H1 (cell line): ENCODE measurements around the gene RAB8B. TPM values are rescaled to one million over a fixed set of nuclear protein-coding genes. Genes with fewer than 3 reads are reported as not detected.

ENCODE experiments used
- CTCF ChIA-PET: fragments of 300-600 bp; sonication (Branson Sonifier 250); formaldehyde crosslinking; loops from one replicate; lab custom pipeline; 2021; ENCODE audit not compliant: partially characterized antibody; lab: Charles Lee
- POLR2A ChIA-PET: fragments of 300-600 bp; sonication (Branson Sonifier 250); formaldehyde crosslinking; loops from one replicate; lab custom pipeline; 2021; ENCODE audit warnings: inconsistent platforms; ENCODE audit not compliant: partially characterized antibody; lab: Charles Lee
- DNase-seq, 2 experiments: peaks; one replicate each; pipeline versions ENCODE4 v3.0.0 to v3.0.0-alpha.2; 2010 to 2022; ENCODE audit warnings: low spot score in 2 of 2, low read depth in 1 of 2, mixed read lengths in 1 of 2
- FAIRE-seq: peaks from 2 replicates; lab custom pipeline; 2011; peaks lifted over from hg19 to GRCh38; lab: Jason Lieb, UNC
- H2AFZ ChIP-seq: 2 replicates; pipeline ENCODE4 v1.8.1; 2012; ENCODE audit warnings: low read length, inconsistent platforms
- H2AK5ac ChIP-seq: 2 replicates; pipeline ENCODE4 v1.6.1; 2013; ENCODE audit warnings: low read depth, low read length
- H2BK120ac ChIP-seq: replicated peaks from 2 replicates; pipeline ENCODE3; 2013; ENCODE audit warnings: low read depth, low read length, inconsistent platforms
- H2BK12ac ChIP-seq: 2 replicates; pipeline ENCODE4 v1.6.1; 2013; ENCODE audit warnings: low read depth, low read length
- H2BK15ac ChIP-seq: 2 replicates; pipeline ENCODE4 v1.6.1; 2013; ENCODE audit warnings: low read length
- H2BK20ac ChIP-seq: 2 replicates; pipeline ENCODE4 v1.6.1; 2013; ENCODE audit warnings: low read length
- H2BK5ac ChIP-seq: 2 replicates; pipeline ENCODE4 v1.6.1; 2013; ENCODE audit warnings: low read depth, low read length
- H3K14ac ChIP-seq: 2 replicates; pipeline ENCODE4 v1.6.1; 2013; ENCODE audit warnings: inconsistent platforms; ENCODE audit not compliant: insufficient read length
- H3K18ac ChIP-seq: 2 replicates; pipeline ENCODE4 v1.6.1; 2013; ENCODE audit warnings: low read length; ENCODE audit errors: extremely low read depth
- H3K23ac ChIP-seq: 2 replicates; pipeline ENCODE4 v1.6.1; 2013; ENCODE audit warnings: inconsistent platforms; ENCODE audit not compliant: insufficient read length
- H3K23me2 ChIP-seq: 2 replicates; pipeline ENCODE4 v1.6.1; 2013; ENCODE audit warnings: low read depth, low read length
- H3K27ac ChIP-seq: 2 replicates; pipeline ENCODE4 v1.6.1; 2011; ENCODE audit warnings: low read depth, low read length, inconsistent platforms
- H3K27me3 ChIP-seq, 4 experiments: replicated peaks in 1 of 4; 1 replicate in 1 of 4; 2 replicates in 3 of 4; pipeline versions ENCODE4 v1.6.1 to v1.8.1; 2011 to 2013; ENCODE audit warnings: low read length in 3 of 4, mild to moderate bottlenecking in 3 of 4, inconsistent platforms in 2 of 4, mixed read lengths in 2 of 4, moderate library complexity in 1 of 4; ENCODE audit not compliant: control insufficient read depth in 3 of 4, insufficient read depth in 3 of 4; ENCODE audit errors: extremely low read depth in 1 of 4
- H3K36me3 ChIP-seq, 4 experiments: 2 replicates each; pipeline versions ENCODE4 v1.6.1 to v1.8.1; 2011 to 2013; ENCODE audit warnings: mild to moderate bottlenecking in 4 of 4, low read length in 3 of 4, moderate library complexity in 2 of 4, control low read depth in 1 of 4, inconsistent platforms in 1 of 4; ENCODE audit not compliant: insufficient read depth in 4 of 4, control insufficient read depth in 2 of 4
- H3K4ac ChIP-seq: replicated peaks from 2 replicates; pipeline ENCODE3; 2013; ENCODE audit warnings: low read length, low read depth, mixed read lengths, inconsistent platforms; ENCODE audit not compliant: insufficient read length
- H3K4me1 ChIP-seq, 4 experiments: replicated peaks in 1 of 4; 1 replicate in 1 of 4; 2 replicates in 3 of 4; pipeline versions ENCODE4 v1.6.1 to v1.8.1; 2011 to 2013; ENCODE audit warnings: low read length in 3 of 4, inconsistent platforms in 2 of 4, mixed read lengths in 1 of 4; ENCODE audit not compliant: insufficient read depth in 4 of 4, control insufficient read depth in 3 of 4
- H3K4me2 ChIP-seq, 2 experiments: 2 replicates each; pipeline versions ENCODE4 v1.6.1 to v1.8.1; 2011 to 2013; ENCODE audit warnings: low read depth in 2 of 2, low read length in 2 of 2, control low read depth in 1 of 2, inconsistent platforms in 1 of 2, mild to moderate bottlenecking in 1 of 2; ENCODE audit not compliant: insufficient read depth in 1 of 2
- H3K4me3 ChIP-seq, 4 experiments: fragments of 200-600, 300-600 bp in 1 of 4; sonication (generic), shearing (Covaris generic), sonication (Bioruptor Twin) in 1 of 4; 2 replicates each; pipeline versions ENCODE4 v1.5.1 to v1.8.1; 2011 to 2016; ENCODE audit warnings: low read length in 4 of 4, low read depth in 3 of 4, control low read depth in 2 of 4, inconsistent platforms in 2 of 4, mild to moderate bottlenecking in 2 of 4, mixed read lengths in 1 of 4, moderate library complexity in 1 of 4; ENCODE audit not compliant: insufficient read depth in 2 of 4; ENCODE audit errors: extremely low read depth in 1 of 4
- H3K56ac ChIP-seq: replicated peaks from 2 replicates; pipeline ENCODE3; 2013; ENCODE audit warnings: low read depth, mild to moderate bottlenecking, mixed read lengths, low read length, inconsistent platforms; ENCODE audit not compliant: insufficient read length
- H3K79me1 ChIP-seq: 2 replicates; pipeline ENCODE4 v1.6.1; 2013; ENCODE audit warnings: low read depth, low read length, control low read depth
- H3K79me2 ChIP-seq, 2 experiments: 2 replicates each; pipeline versions ENCODE4 v1.6.1 to v1.8.1; 2012 to 2013; ENCODE audit warnings: low read length in 2 of 2, mild to moderate bottlenecking in 2 of 2, inconsistent platforms in 1 of 2; ENCODE audit not compliant: insufficient read depth in 2 of 2, control insufficient read depth in 1 of 2
- H3K9ac ChIP-seq, 4 experiments: replicated peaks in 1 of 4; 1 replicate in 1 of 4; 2 replicates in 3 of 4; pipeline versions ENCODE4 v1.6.1 to v1.8.1; 2011 to 2013; ENCODE audit warnings: low read depth in 3 of 4, low read length in 3 of 4, control low read depth in 2 of 4, mild to moderate bottlenecking in 2 of 4, moderate library complexity in 2 of 4, inconsistent platforms in 1 of 4; ENCODE audit errors: extremely low read depth in 1 of 4
- H3K9me3 ChIP-seq, 2 experiments: 2 replicates each; pipeline versions ENCODE4 v1.6.1 to v1.8.1; 2012 to 2013; ENCODE audit warnings: mild to moderate bottlenecking in 2 of 2, moderate library complexity in 2 of 2, control low read depth in 1 of 2, inconsistent platforms in 1 of 2, low read depth in 1 of 2, low read length in 1 of 2, mixed read lengths in 1 of 2; ENCODE audit not compliant: insufficient read depth in 2 of 2
- H4K20me1 ChIP-seq, 2 experiments: replicated peaks in 1 of 2; 2 replicates each; pipeline versions ENCODE3 to v1.8.1; 2011 to 2013; ENCODE audit warnings: inconsistent platforms in 2 of 2, low read length in 2 of 2, mild to moderate bottlenecking in 1 of 2; ENCODE audit not compliant: insufficient read depth in 2 of 2, control insufficient read depth in 1 of 2
- H4K5ac ChIP-seq: 2 replicates; pipeline ENCODE4 v1.6.1; 2013; ENCODE audit warnings: low read length, low read depth, mixed read lengths, inconsistent platforms; ENCODE audit not compliant: insufficient read length
- H4K8ac ChIP-seq: 2 replicates; pipeline ENCODE4 v1.8.0; 2013; ENCODE audit warnings: mild to moderate bottlenecking, moderate library complexity, low read length, inconsistent platforms; ENCODE audit not compliant: insufficient read depth; ENCODE audit errors: extremely low read depth
- H4K91ac ChIP-seq: replicated peaks from 2 replicates; pipeline ENCODE3; 2013; ENCODE audit warnings: low read length, mixed read lengths, inconsistent platforms; ENCODE audit not compliant: insufficient read length
- BCL11A ChIP-seq, 2 experiments: IDR thresholded peaks; one replicate each; pipeline ENCODE4 v1.6.1; 2011; ENCODE audit warnings: low read depth in 2 of 2, low read length in 2 of 2, mild to moderate bottlenecking in 2 of 2
- CEBPB ChIP-seq: IDR thresholded peaks from 2 replicates; pipeline ENCODE4 v1.6.1; 2012; ENCODE audit warnings: low read depth, low read length
- CREB1 ChIP-seq: IDR thresholded peaks from 2 replicates; pipeline ENCODE4 v1.6.1; 2012; ENCODE audit warnings: inconsistent platforms
- EP300 ChIP-seq, 2 experiments: IDR thresholded peaks; 1 replicate in 1 of 2; 2 replicates in 1 of 2; pipeline ENCODE4 v1.6.1; 2011 to 2012; ENCODE audit warnings: low read depth in 2 of 2, low read length in 2 of 2, mild to moderate bottlenecking in 2 of 2, borderline replicate concordance in 1 of 2, inconsistent platforms in 1 of 2, moderate library complexity in 1 of 2
- GABPA ChIP-seq: IDR thresholded peaks from 2 replicates; pipeline ENCODE4 v1.6.1; 2011; ENCODE audit warnings: mild to moderate bottlenecking, low read length, moderate library complexity, borderline replicate concordance; ENCODE audit not compliant: insufficient read depth
- GTF2F1 ChIP-seq: IDR thresholded peaks from 2 replicates; pipeline ENCODE4 v1.6.1; 2012; ENCODE audit warnings: low read depth, low read length, improper control_type of control experiment, borderline replicate concordance
- JUND ChIP-seq: IDR thresholded peaks from 2 replicates; pipeline ENCODE4 v1.6.1; 2011; ENCODE audit warnings: mild to moderate bottlenecking, improper control_type of control experiment, low read length
- KDM4A ChIP-seq: IDR thresholded peaks from one replicate; pipeline ENCODE4 v1.7.1; 2012; ENCODE audit warnings: low read depth, mild to moderate bottlenecking, moderate library complexity, low read length, inconsistent platforms; ENCODE audit not compliant: severe bottlenecking
- NANOG ChIP-seq: IDR thresholded peaks from 2 replicates; pipeline ENCODE4 v1.6.1; 2011; ENCODE audit warnings: low read length, low read depth, mild to moderate bottlenecking, inconsistent platforms; ENCODE audit not compliant: insufficient read depth, poor library complexity, severe bottlenecking
- NRF1 ChIP-seq: IDR thresholded peaks from 2 replicates; pipeline ENCODE4 v1.6.1; 2011; ENCODE audit warnings: mild to moderate bottlenecking, low read depth, low read length, improper control_type of control experiment
- RAD21 ChIP-seq, 2 experiments: IDR thresholded peaks in 1 of 2; conservative IDR thresholded peaks in 1 of 2; 2 replicates each; pipeline ENCODE4 v1.6.1; 2011; ENCODE audit warnings: low read depth in 2 of 2, low read length in 2 of 2, improper control_type of control experiment in 1 of 2, inconsistent platforms in 1 of 2, mild to moderate bottlenecking in 1 of 2, moderate library complexity in 1 of 2
- RFX5 ChIP-seq: IDR thresholded peaks from 2 replicates; pipeline ENCODE4 v1.6.1; 2011; ENCODE audit warnings: low read depth, low read length, improper control_type of control experiment, borderline replicate concordance
- TAF1 ChIP-seq: IDR thresholded peaks from 2 replicates; pipeline ENCODE4 v1.6.1; 2011; ENCODE audit warnings: mild to moderate bottlenecking, low read depth, low read length
- WGBS, 2 experiments: shearing (Covaris generic) in 1 of 2; methylation state at CpG; one replicate each; pipeline versions ENCODE4 v1.1.6 to v1.1.7; 2013 to 2015; ENCODE audit warnings: low lambda C conversion rate in 2 of 2, mixed read lengths in 2 of 2, inconsistent platforms in 1 of 2, low coverage in 1 of 2, missing lambda C conversion rate in 1 of 2; ENCODE audit not compliant: insufficient replicate concordance in 2 of 2, insufficient coverage in 1 of 2, insufficient read length in 1 of 2; ENCODE audit errors: extremely low coverage in 1 of 2, missing lambda C conversion rate in 1 of 2; 5-methylcytosine and 5-hydroxymethylcytosine counted together
- polyA plus RNA-seq, 7 experiments: library from polyadenylated mRNA; depleted of rRNA in 3 of 7; stranded (reverse) in 5 of 7; unstranded in 2 of 7; fragments of >200 nt in 5 of 7; fragments of 200-250 nt in 2 of 7; gene quantifications; 1 replicate in 5 of 7; 2 replicates in 1 of 7; 4 replicates in 1 of 7; pipeline versions ENCODE4 v1.2.1 to v1.2.3, GENCODE V29; 2011 to 2013; ENCODE audit warnings: missing spikeins in 2 of 7, mixed read lengths in 2 of 7
- total RNA-seq: library from RNA; stranded (reverse); fragmentation: NEBNext Ultra II Directional; extraction: Animal tissue kit (Norgen Biotek cat#: 25700); gene quantifications from 2 replicates; pipeline ENCODE4 v1.2.1, GENCODE V29; 2021
- TF ChIP-seq, protein P1 (sequence below): IDR thresholded peaks from 2 replicates; pipeline ENCODE4 v1.6.1; 2012; ENCODE audit warnings: inconsistent platforms

RAB8B gene
- total and polyA plus RNA-seq, 2 of the 8 experiments (the other 6 are each of a cell fraction or from before 2014, with no cell fraction given) = 9.5 to 47.8 TPM

DNA sequence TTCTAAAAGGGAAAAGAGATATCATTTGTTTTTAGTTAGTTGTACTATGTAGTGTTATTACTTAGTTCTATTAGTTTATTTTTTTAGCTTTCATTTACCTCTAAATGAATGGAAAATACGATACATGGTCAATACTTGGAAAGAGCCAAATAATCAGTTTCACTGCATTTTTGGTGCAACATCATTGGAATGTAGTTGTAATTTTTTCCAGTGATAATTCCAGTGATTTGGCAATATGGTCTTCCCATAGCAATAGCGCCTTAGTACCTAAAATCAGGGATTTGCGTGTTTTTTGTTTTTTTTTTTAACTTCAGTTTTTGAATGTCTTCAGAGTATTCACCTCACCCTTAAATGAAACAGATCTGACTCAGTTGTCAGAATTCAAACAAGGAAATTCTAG lies 41.8 kb downstream of the RAB8B start:
- Histone ChIP-seq H2BK12ac (no peak overlapping the region), H3K18ac (no peak overlapping the region), H3K23me2 (no peaks in the 10 kb centered on the region), H4K8ac (no peak overlapping the region), H4K5ac (no peak overlapping the region), H3K23ac (no peak overlapping the region), H3K79me1 (no peaks in the 10 kb centered on the region), H3K4ac (no peak overlapping the region), H4K20me1 (no peaks in the 10 kb centered on the region), H3K4me1 (no peaks in the 10 kb centered on the region), H2BK120ac (no peak overlapping the region), H3K79me2 (peaks cover 0 to 2% of the 10 kb centered on the region in 2 experiments; a peak in 1 of 4 replicates), H2BK15ac (no peak overlapping the region), H3K4me2 (no peak overlapping the region), H2AK5ac (no peak overlapping the region), H3K27ac (no peak overlapping the region), H2AFZ (no peak overlapping the region), H3K9me3 (no peaks in the 10 kb centered on the region), H3K36me3 (no peaks in the 10 kb centered on the region), H3K14ac (no peak overlapping the region), H3K9ac (no peak overlapping the region), H4K91ac (no peak overlapping the region), H3K56ac (no peak overlapping the region), H3K27me3 (no peaks in the 10 kb centered on the region), H2BK20ac (no peak overlapping the region), H3K4me3 (no peak overlapping the region), H2BK5ac (no peak overlapping the region)
- POLR2A ChIA-PET = no interaction called here
- FAIRE-seq (no peak), DNase-seq (no peak)
- CTCF ChIA-PET = interaction anchor here (0.6 to 1.2 kb wide), 4 partner anchors 46 to 695 kb away, joined by 3 read pairs; no protein-coding TSS in a partner anchor
- WGBS, 2 experiments = 89% methylated on average over 3 of the region's 3 CpGs; no CpG with 5 or more reads in 1 of the 2 experiments
- TF ChIP-seq, protein P1, sequence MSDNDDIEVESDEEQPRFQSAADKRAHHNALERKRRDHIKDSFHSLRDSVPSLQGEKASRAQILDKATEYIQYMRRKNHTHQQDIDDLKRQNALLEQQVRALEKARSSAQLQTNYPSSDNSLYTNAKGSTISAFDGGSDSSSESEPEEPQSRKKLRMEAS = no peak
- TF ChIP-seq RAD21 (IDR thresholded peaks at IDR 0.05 in 1 of 2, conservative IDR thresholded peaks at IDR 0.05 in 1 of 2; ENCODE audit: low read depth in 2 of 2, low read length in 2 of 2) (no peak), CEBPB (no peak), CREB1 (no peak), NRF1 (no peak), GABPA (no peak), JUND (no peak), EP300 (IDR thresholded peaks at IDR 0.05; ENCODE audit: borderline replicate concordance in 1 of 2, low read depth in 2 of 2, low read length in 2 of 2) (no peak), KDM4A (no peak), NANOG (no peak), RFX5 (no peak), BCL11A (IDR thresholded peaks at IDR 0.05; ENCODE audit: low read depth in 2 of 2, low read length in 2 of 2) (no peak), GTF2F1 (no peak), TAF1 (no peak)
